PC-3 (cell line): ENCODE measurements around the gene G6PD. TPM values are rescaled to one million over a fixed set of nuclear protein-coding genes. Genes with fewer than 3 reads are reported as not detected.

Experiments
- ATAC-seq: fragments of 200-7000 bp; cut with Tn5 transposase; 2 replicates; pipeline ENCODE4 v1.9.1; 2020; ENCODE audit warnings: mild to moderate bottlenecking, moderate library complexity
- BruUV-seq: library from RNA; stranded (reverse); fragments of 400-500 nt; replicated peaks from 2 replicates; lab custom pipeline; 2021; lab: Mats Ljungman, UMichigan
- CTCF ChIA-PET: fragments of 300-600 bp; sonication (Branson Sonifier 250); formaldehyde crosslinking; loops from one replicate; lab custom pipeline; 2022; ENCODE audit warnings: antibody characterized with exemption; lab: Charles Lee
- POLR2A ChIA-PET: fragments of 300-600 bp; sonication (Branson Sonifier 250); formaldehyde crosslinking; loops from one replicate; lab custom pipeline; 2022; ENCODE audit warnings: antibody characterized with exemption; ENCODE audit not compliant: unreplicated experiment; lab: Charles Lee
- DNase-seq: peaks from one replicate; pipeline ENCODE4 v3.0.0-alpha.2; 2015
- H2AFZ ChIP-seq: fragments of 300-600 bp; sonication (generic); 2 replicates; pipeline ENCODE4 v1.6.0; 2016; ENCODE audit warnings: antibody characterized with exemption, low read length
- H3F3A ChIP-seq: fragments of 300-600 bp; sonication (generic); one replicate; pipeline ENCODE4 v1.6.0; 2017; ENCODE audit warnings: antibody characterized with exemption, low read length, control low read depth, mild to moderate bottlenecking; ENCODE audit not compliant: unreplicated experiment
- H3K27ac ChIP-seq: fragments of 300-600 bp; sonication (generic); 2 replicates; pipeline ENCODE4 v1.5.1; 2016; ENCODE audit warnings: mild to moderate bottlenecking, low read length
- H3K27me3 ChIP-seq: fragments of 300-600 bp; sonication (generic); 2 replicates; pipeline ENCODE4 v1.6.1; 2016; ENCODE audit warnings: low read length, mixed read lengths
- H3K36me3 ChIP-seq: fragments of 300-600 bp; sonication (generic); 2 replicates; pipeline ENCODE4 v1.6.1; 2016; ENCODE audit warnings: low read depth, mixed run types, low read length, mixed read lengths
- H3K4me1 ChIP-seq: fragments of 300-600 bp; sonication (generic); 2 replicates; pipeline ENCODE4 v1.5.1; 2016; ENCODE audit warnings: low read length; ENCODE audit not compliant: insufficient read depth
- H3K4me2 ChIP-seq: fragments of 300-600 bp; sonication (generic); 2 replicates; pipeline ENCODE4 v1.6.0; 2016; ENCODE audit warnings: low read length
- H3K4me3 ChIP-seq: fragments of 300-600 bp; sonication (generic); 2 replicates; pipeline ENCODE4 v1.5.1; 2016; ENCODE audit warnings: mild to moderate bottlenecking, low read length, mixed read lengths
- H3K79me2 ChIP-seq: fragments of 300-600 bp; sonication (generic); 2 replicates; pipeline ENCODE4 v1.6.1; 2017; ENCODE audit warnings: low read length, mixed read lengths
- H3K9ac ChIP-seq: fragments of 300-600 bp; sonication (generic); 2 replicates; pipeline ENCODE4 v1.6.0; 2016; ENCODE audit warnings: mild to moderate bottlenecking, low read length
- H3K9me2 ChIP-seq: fragments of 300-600 bp; sonication (generic); replicated peaks from 2 replicates; pipeline ENCODE4 v1.6.1; 2016; ENCODE audit warnings: mixed run types, low read length, mixed read lengths
- H3K9me3 ChIP-seq: fragments of 300-600 bp; sonication (generic); 2 replicates; pipeline ENCODE4 v1.6.1; 2016; ENCODE audit warnings: low read length, mixed read lengths
- H4K20me1 ChIP-seq: fragments of 300-600 bp; sonication (generic); 2 replicates; pipeline ENCODE4 v1.6.1; 2016; ENCODE audit warnings: low read length, mixed read lengths
- CTCF ChIP-seq: fragments of 300-600 bp; sonication (generic); conservative IDR thresholded peaks from 2 replicates; pipeline ENCODE4 v1.5.1; 2017; ENCODE audit warnings: antibody characterized with exemption, low read depth, mild to moderate bottlenecking, low read length
- EZH2 ChIP-seq: fragments of 300-600 bp; sonication (generic); IDR thresholded peaks from one replicate; pipeline ENCODE4 v1.6.1; 2017; ENCODE audit warnings: antibody characterized with exemption, mild to moderate bottlenecking, low read length; ENCODE audit not compliant: unreplicated experiment
- EZH2phosphoT487 ChIP-seq: fragments of 300-600 bp; sonication (generic); IDR thresholded peaks from 2 replicates; pipeline ENCODE4 v1.6.1; 2018; ENCODE audit warnings: mild to moderate bottlenecking, antibody characterized with exemption, low read length, borderline replicate concordance
- intact Hi-C: fragments of 100-400 bp; cut with micrococcal nuclease; formaldehyde crosslinking; loops from 2 replicates; pipeline ENCODE4 v1.9.0; 2023
- total RNA-seq: library from RNA; depleted of rRNA; stranded (reverse); fragments of >200 nt; gene quantifications from 2 replicates; pipeline ENCODE4 v1.2.3, GENCODE V29; 2014

Gene G6PD
- total RNA-seq, 1 experiment from 2014 or later: 121 TPM

GRCh38 chrX:154495472-154495922, 51.1 kb downstream of the G6PD start:
- no peaks in the 10 kb centered on the region for H3K27me3 ChIP-seq
- ATAC-seq: no peak
- no peaks in the 10 kb centered on the region for H4K20me1 ChIP-seq
- no peak overlapping the region for H2AFZ ChIP-seq
- POLR2A ChIA-PET: no interaction called here
- H3K9ac ChIP-seq: no peak overlapping the region
- TF ChIP-seq CTCF (no peak), EZH2phosphoT487 (no peak), EZH2 (no peak)
- DNase-seq: no peak
- intact Hi-C loops: no loop called here
- no peaks in the 10 kb centered on the region for H3F3A ChIP-seq
- no peaks in the 10 kb centered on the region for H3K79me2 ChIP-seq
- H3K4me1 ChIP-seq: no peaks in the 10 kb centered on the region
- no peak overlapping the region for H3K4me3 ChIP-seq
- H3K9me2 ChIP-seq: no peaks in the 10 kb centered on the region
- H3K27ac ChIP-seq: no peak overlapping the region
- H3K36me3 ChIP-seq: no peaks in the 10 kb centered on the region
- no TSS peak for BruUV-seq
- H3K9me3 ChIP-seq: no peaks in the 10 kb centered on the region
- CTCF ChIA-PET: no interaction called here
- H3K4me2 ChIP-seq: no peak overlapping the region

- ChIA-PET CTCF (no interaction called here), POLR2A (no interaction called here)
- H3K9me2 ChIP-seq: no peaks in the 10 kb centered on the region
- no peak overlapping the region for H3K27ac ChIP-seq
- H3K27me3 ChIP-seq: no peaks in the 10 kb centered on the region
- H3K36me3 ChIP-seq: no peaks in the 10 kb centered on the region
- no peak overlapping the region for H2AFZ ChIP-seq
- no peak for TF ChIP-seq EZH2
- TF ChIP-seq CTCF: no peak
- no peak for TF ChIP-seq EZH2phosphoT487
- peaks cover 2% of the 10 kb centered on the region for H3K4me1 ChIP-seq
- no peak for ATAC-seq
- intact Hi-C loops: no loop called here
- no peak overlapping the region for H3K4me3 ChIP-seq
- no peak overlapping the region for H3K4me2 ChIP-seq
- H3K79me2 ChIP-seq: peaks cover 5% of the 10 kb centered on the region
- no peaks in the 10 kb centered on the region for H3F3A ChIP-seq
- no peaks in the 10 kb centered on the region for H3K9me3 ChIP-seq
- no TSS peak for BruUV-seq
- DNase-seq: no peak
- no peaks in the 10 kb centered on the region for H4K20me1 ChIP-seq
- H3K9ac ChIP-seq: no peak overlapping the region
Measured at GRCh38 chrX:154494715-154495114, 51.9 kb downstream of the G6PD start.

GRCh38 chrX:154490414-154491083, 56.1 kb downstream of the G6PD start, which contains the start of gene SLC10A3:
TSS of gene SLC10A3 (minus strand) at chrX:154490629. CDS start at chrX:154488940, 1,689 bp downstream.
- Histone ChIP-seq H3K4me1 (peaks cover 17% of the 10 kb centered on the region), H3K36me3 (peaks cover 3% of the 10 kb centered on the region; the same call in 1 of the 2 replicates), H2AFZ (peak within 1 kb of the TSS; percentile 86), H3K9ac (peak within 1 kb of the TSS; percentile 87), H3K79me2 (peaks cover 34% of the 10 kb centered on the region), H3K27ac (peak within 1 kb of the TSS; percentile 73), H3F3A (no peaks in the 10 kb centered on the region), H3K4me2 (peak within 1 kb of the TSS; percentile 92), H3K9me3 (no peaks in the 10 kb centered on the region), H3K27me3 (no peaks in the 10 kb centered on the region), H3K9me2 (no peaks in the 10 kb centered on the region), H4K20me1 (no peaks in the 10 kb centered on the region), H3K4me3 (peak within 1 kb of the TSS; percentile 80)
- peak; percentile 86 for ATAC-seq
- TF ChIP-seq EZH2phosphoT487 (no peak), CTCF (no peak; the same call in 1 of the 2 replicates), EZH2 (no peak)
- BruUV-seq: no TSS peak
- intact Hi-C loops: no loop called here
- peak; percentile 95 for DNase-seq
- ChIA-PET POLR2A (interaction anchor here (0.5 to 0.7 kb wide), 8 partner anchors 8 to 596 kb away, joined by 3 to 10 read pairs (median 4); partner anchors contain the start of genes DKC1 and LAGE3), CTCF (interaction anchor here (0.6 to 0.9 kb wide), 2 partner anchors 36 to 192 kb away, joined by 3 to 4 read pairs; no protein-coding TSS in a partner anchor)
